Progenitor cell of endocrine pancreas (in vitro differentiated cells): Measurements from ENCODE around the gene CDC42BPB. TPM values are rescaled to one million over a fixed set of nuclear protein-coding genes. Genes with fewer than 3 reads are reported as not detected.

Source experiments
- DNase-seq: peaks from one replicate; pipeline ENCODE4 v3.0.0; 2021; ENCODE audit warnings: low spot score; ENCODE audit not compliant: unreplicated experiment
- H3K27ac Mint-ChIP-seq: 2 replicates; pipeline ENCODE4 v1.8.0; 2021; ENCODE audit warnings: mild to moderate bottlenecking, moderate library complexity, mixed read lengths
- H3K27me3 Mint-ChIP-seq: 2 replicates; pipeline ENCODE4 v1.8.0; 2021; ENCODE audit warnings: mixed read lengths
- H3K36me3 Mint-ChIP-seq: 2 replicates; pipeline ENCODE4 v1.8.0; 2022; ENCODE audit warnings: mixed read lengths; ENCODE audit not compliant: insufficient read depth
- H3K4me1 Mint-ChIP-seq: 2 replicates; pipeline ENCODE4 v1.8.0; 2021; ENCODE audit warnings: low read depth, mixed read lengths
- H3K4me3 Mint-ChIP-seq: 2 replicates; pipeline ENCODE4 v1.8.0; 2021; ENCODE audit warnings: low read depth, mild to moderate bottlenecking, moderate library complexity, mixed read lengths
- H3K9me3 Mint-ChIP-seq: 2 replicates; pipeline ENCODE4 v1.8.0; 2021; ENCODE audit warnings: low read depth, mixed read lengths
- total RNA-seq: library from RNA; stranded (reverse); gene quantifications from 2 replicates; pipeline ENCODE4 v1.2.1, GENCODE V29; 2021
- TF ChIP-seq, protein P1 (sequence below): fragments of 200-600 bp; sonication (generic); IDR thresholded peaks from one replicate; pipeline ENCODE4 v1.5.0; 2021; ENCODE audit warnings: antibody characterized with exemption, mild to moderate bottlenecking; ENCODE audit not compliant: unreplicated experiment

CDC42BPB gene
- total RNA-seq, 1 donor from 2014 or later, result 105 TPM

DNA sequence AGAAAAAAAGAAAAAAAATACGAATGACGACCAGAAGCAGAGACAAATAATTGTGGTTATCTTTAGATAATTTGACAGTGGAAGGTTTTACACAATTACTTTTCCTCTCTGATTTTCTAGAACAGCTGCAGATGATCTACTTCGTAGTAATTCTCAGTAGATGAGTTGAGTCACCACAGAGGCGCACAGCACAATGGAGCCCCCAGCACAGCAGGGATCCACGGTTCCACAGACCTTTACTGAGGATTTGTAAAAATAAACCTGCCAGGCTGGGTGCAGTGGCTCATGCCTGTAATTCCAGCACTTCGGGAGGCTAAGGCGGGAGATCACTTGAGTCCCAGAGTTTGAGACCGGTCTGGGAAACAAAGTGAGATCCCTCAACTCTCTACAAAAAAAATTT lies 105.5 kb downstream of the CDC42BPB start:
- Mint-ChIP-seq H3K4me3 (no peak overlapping the region), H3K9me3 (no peaks in the 10 kb centered on the region), H3K27me3 (no peaks in the 10 kb centered on the region), H3K4me1 (no peaks in the 10 kb centered on the region), H3K27ac (no peak overlapping the region), H3K36me3 (peaks cover 25% of the 10 kb centered on the region)
- DNase-seq, result no peak
- TF ChIP-seq, protein P1, sequence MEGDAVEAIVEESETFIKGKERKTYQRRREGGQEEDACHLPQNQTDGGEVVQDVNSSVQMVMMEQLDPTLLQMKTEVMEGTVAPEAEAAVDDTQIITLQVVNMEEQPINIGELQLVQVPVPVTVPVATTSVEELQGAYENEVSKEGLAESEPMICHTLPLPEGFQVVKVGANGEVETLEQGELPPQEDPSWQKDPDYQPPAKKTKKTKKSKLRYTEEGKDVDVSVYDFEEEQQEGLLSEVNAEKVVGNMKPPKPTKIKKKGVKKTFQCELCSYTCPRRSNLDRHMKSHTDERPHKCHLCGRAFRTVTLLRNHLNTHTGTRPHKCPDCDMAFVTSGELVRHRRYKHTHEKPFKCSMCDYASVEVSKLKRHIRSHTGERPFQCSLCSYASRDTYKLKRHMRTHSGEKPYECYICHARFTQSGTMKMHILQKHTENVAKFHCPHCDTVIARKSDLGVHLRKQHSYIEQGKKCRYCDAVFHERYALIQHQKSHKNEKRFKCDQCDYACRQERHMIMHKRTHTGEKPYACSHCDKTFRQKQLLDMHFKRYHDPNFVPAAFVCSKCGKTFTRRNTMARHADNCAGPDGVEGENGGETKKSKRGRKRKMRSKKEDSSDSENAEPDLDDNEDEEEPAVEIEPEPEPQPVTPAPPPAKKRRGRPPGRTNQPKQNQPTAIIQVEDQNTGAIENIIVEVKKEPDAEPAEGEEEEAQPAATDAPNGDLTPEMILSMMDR, result no peak

DNA sequence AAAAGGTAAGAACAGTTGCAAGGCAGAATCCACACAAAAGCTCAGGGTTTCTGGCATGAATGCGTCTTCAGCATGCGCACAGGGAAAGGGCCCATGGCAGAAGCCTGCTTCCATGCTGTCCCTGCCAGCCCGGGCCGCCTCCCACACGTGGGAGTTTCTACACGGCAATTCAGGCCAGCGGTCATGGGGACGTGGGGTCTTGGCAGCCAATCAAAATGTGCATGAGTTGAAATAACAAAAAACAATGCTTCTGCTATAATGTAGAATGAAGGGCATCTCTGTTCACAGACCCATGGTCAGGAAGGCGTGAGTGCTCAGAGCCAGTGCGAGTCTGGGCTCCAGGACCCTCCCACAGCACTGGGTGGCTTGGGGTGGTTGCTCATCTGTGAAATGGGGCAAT lies 106.3 kb downstream of the CDC42BPB start:
- TF ChIP-seq, protein P1, result no peak
- Mint-ChIP-seq H3K36me3 (peaks cover 23% of the 10 kb centered on the region), H3K4me3 (no peak overlapping the region), H3K27ac (no peak overlapping the region), H3K4me1 (no peaks in the 10 kb centered on the region), H3K27me3 (no peaks in the 10 kb centered on the region), H3K9me3 (no peaks in the 10 kb centered on the region)
- DNase-seq, result no peak

DNA sequence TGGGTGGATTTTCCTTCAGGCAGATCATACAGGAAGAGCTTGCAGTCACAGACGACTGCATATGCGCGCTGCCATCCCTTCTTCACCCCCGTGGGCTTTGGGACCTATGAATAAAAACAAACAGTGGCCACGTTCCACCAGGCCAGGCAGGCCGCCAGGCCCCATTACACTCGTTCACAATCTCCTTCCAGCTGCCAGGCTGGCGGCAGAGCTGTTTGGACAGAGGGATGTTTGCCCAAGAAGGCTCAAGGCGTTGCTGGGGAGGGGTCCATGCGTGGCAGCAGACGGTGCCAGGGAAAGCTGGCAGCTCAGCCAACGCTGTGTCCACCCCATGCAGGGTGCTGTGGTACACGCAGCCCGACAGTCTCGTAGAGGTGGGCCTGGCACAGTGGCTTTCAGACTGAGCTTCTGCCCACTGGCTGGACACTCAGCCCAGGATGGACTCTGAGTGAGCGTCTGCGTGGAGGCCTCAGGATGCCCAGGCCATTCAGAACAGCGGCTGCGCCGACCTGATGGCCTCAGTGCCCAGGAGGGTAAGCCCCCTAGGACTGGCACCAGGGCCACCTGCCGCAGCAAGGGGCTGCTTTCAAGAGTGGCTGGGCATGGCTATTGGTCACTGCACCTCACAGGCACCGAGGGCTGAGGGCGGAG lies 107.4 kb downstream of the CDC42BPB start:
- Mint-ChIP-seq H3K36me3 (peaks cover 22% of the 10 kb centered on the region), H3K4me1 (no peaks in the 10 kb centered on the region), H3K27me3 (no peaks in the 10 kb centered on the region), H3K4me3 (no peak overlapping the region), H3K27ac (no peak overlapping the region), H3K9me3 (no peaks in the 10 kb centered on the region)
- TF ChIP-seq, protein P1, result no peak
- DNase-seq, result no peak

DNA sequence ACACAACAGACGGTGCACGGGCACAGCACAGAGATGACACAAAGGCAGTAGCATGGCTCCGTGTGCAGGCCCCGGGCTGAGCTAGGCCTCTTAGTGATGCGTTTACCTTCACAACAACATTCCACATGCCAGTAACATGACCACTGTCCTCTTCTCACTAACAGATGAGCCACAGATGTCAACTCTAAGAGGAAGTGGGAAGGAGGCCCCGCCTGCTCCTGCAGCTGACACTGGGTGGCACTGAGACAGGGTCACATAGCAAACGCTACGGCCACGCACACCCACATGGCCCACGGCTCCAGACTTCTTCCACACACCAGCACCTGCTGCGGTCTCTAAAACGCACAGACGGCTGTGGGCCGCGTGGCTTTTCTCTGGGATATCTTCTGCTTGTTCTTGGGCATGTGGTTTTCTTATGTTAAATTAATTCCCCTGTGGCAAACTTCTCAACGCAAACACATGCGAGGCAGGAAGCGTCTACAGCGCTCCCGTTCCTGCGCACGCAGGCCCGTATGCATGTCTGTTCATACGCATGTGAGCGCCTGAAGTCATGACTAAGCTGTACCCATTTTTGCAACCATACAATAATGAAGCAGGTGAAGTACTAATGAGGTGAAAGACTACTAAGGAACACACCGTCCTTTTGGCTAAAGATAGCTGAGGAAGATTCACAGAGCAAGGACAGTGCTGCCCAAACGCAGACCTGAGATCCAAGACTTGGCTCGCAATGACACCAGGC lies 108.1 kb downstream of the CDC42BPB start:
- TF ChIP-seq, protein P1, result no peak
- no peak for DNase-seq
- H3K4me3 Mint-ChIP-seq, result no peak overlapping the region
- H3K9me3 Mint-ChIP-seq, result no peaks in the 10 kb centered on the region
- H3K27ac Mint-ChIP-seq, result no peak overlapping the region
- no peaks in the 10 kb centered on the region for H3K4me1 Mint-ChIP-seq
- H3K36me3 Mint-ChIP-seq, result peaks cover 22% of the 10 kb centered on the region
- H3K27me3 Mint-ChIP-seq, result no peaks in the 10 kb centered on the region

DNA sequence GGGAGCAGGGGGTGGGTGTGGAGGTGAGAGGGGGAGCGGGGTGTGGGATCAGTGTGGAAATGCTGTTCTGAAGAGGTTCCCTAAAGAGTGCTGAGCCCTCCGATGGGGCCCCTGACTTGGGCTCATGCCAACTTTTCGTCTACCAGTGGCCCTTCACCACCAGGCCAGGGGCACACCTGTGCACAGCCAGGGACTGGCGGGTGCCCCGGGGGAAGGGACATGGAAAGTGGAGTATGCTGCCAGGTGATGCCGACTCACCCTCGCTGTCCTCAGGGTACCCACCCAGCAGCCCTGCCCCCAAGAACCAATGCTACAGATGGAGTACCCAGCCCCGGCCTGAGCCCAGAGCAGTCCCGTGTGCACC lies 108.7 kb downstream of the CDC42BPB start:
- H3K36me3 Mint-ChIP-seq, result peaks cover 23% of the 10 kb centered on the region
- no peak overlapping the region for H3K4me3 Mint-ChIP-seq

More for the DNA sequence above, 108.7 kb downstream of the CDC42BPB start:
- H3K27me3 Mint-ChIP-seq, result no peaks in the 10 kb centered on the region
- DNase-seq, result no peak
- H3K27ac Mint-ChIP-seq, result no peak overlapping the region
- H3K9me3 Mint-ChIP-seq, result no peaks in the 10 kb centered on the region
- TF ChIP-seq, protein P1, result no peak
- H3K4me1 Mint-ChIP-seq, result no peaks in the 10 kb centered on the region
